HepG2 (cell line): ENCODE results near the gene BTBD19. TPM values are rescaled to one million over a fixed set of nuclear protein-coding genes. Genes with fewer than 3 reads are reported as not detected.

Experiments used
- ARHGAP35 ChIP-seq: sonication (generic); formaldehyde crosslinking; IDR thresholded peaks from 2 replicates; pipeline ENCODE4 v1.9.0; 2022; ENCODE audit warnings: mild to moderate bottlenecking, inconsistent platforms, moderate library complexity, missing genetic modification reagents, borderline replicate concordance
- ATF7-NPFF ChIP-seq: sonication (generic); formaldehyde crosslinking; IDR thresholded peaks from 2 replicates; pipeline ENCODE4 v1.8.1; 2023; ENCODE audit warnings: mild to moderate bottlenecking, low read depth, missing genetic modification reagents, moderate library complexity
- FOXJ3 ChIP-seq: sonication (generic); formaldehyde crosslinking; IDR thresholded peaks from 2 replicates; pipeline ENCODE4 v1.4.0; 2020; ENCODE audit warnings: missing genetic modification reagents, mild to moderate bottlenecking, borderline replicate concordance
- FOXM1 ChIP-seq: sonication (generic); formaldehyde crosslinking; IDR thresholded peaks from 2 replicates; pipeline ENCODE4 v1.5.0; 2020; ENCODE audit warnings: missing genetic modification reagents
- KMT2A ChIP-seq: sonication (generic); formaldehyde crosslinking; IDR thresholded peaks from 2 replicates; pipeline ENCODE4 v1.4.0; 2020; ENCODE audit warnings: missing genetic modification reagents
- MAFK ChIP-seq, 2 experiments: IDR thresholded peaks in 1 of 2; conservative IDR thresholded peaks in 1 of 2; 2 replicates each; pipeline ENCODE4 v1.6.1; 2011; ENCODE audit warnings: improper control_type of control experiment in 2 of 2, low read length in 2 of 2
- MYC ChIP-seq: sonication (generic); formaldehyde crosslinking; IDR thresholded peaks from 2 replicates; pipeline ENCODE4 v1.9.0; 2021; ENCODE audit warnings: missing genetic modification reagents, borderline replicate concordance
- POLR2AphosphoS5 ChIP-seq: IDR thresholded peaks from 2 replicates; pipeline ENCODE4 v1.6.1; 2012; ENCODE audit warnings: low read depth, low read length
- RELA ChIP-seq: sonication (generic); formaldehyde crosslinking; IDR thresholded peaks from 2 replicates; pipeline ENCODE4 v1.4.0; 2020; ENCODE audit warnings: missing genetic modification reagents
- SP5 ChIP-seq: IDR thresholded peaks from 2 replicates; pipeline ENCODE4 v1.6.1; 2016; ENCODE audit warnings: low read depth, borderline replicate concordance
- WIZ ChIP-seq: sonication (generic); formaldehyde crosslinking; IDR thresholded peaks from 2 replicates; pipeline ENCODE4 v1.5.1; 2020; ENCODE audit warnings: mild to moderate bottlenecking, missing genetic modification reagents
- ZNF430 ChIP-seq: sonication (generic); formaldehyde crosslinking; IDR thresholded peaks from 2 replicates; pipeline ENCODE4 v1.9.0; 2021; ENCODE audit warnings: mild to moderate bottlenecking, missing genetic modification reagents
- ZNF484 ChIP-seq: sonication (generic); formaldehyde crosslinking; IDR thresholded peaks from 2 replicates; pipeline ENCODE4 v1.5.1; 2020; ENCODE audit warnings: mild to moderate bottlenecking, low read depth, missing genetic modification reagents, borderline replicate concordance
- polyA plus RNA-seq, 8 experiments: library from polyadenylated mRNA; depleted of rRNA in 3 of 8; stranded (reverse) in 7 of 8; unstranded in 1 of 8; fragments of >200 nt; fragmentation: Illumina TruSeq in 4 of 8; extraction: Trizol in 4 of 8; gene quantifications; 2 replicates each; pipeline versions ENCODE4 v1.2.1 to v1.2.3, GENCODE V29; 2011 to 2016; ENCODE audit warnings: low read depth in 4 of 8, missing spikeins in 1 of 8, mixed read lengths in 1 of 8; ENCODE audit not compliant: insufficient read depth in 1 of 8
- total RNA-seq, 5 experiments: library from RNA; depleted of rRNA; stranded (reverse); fragments of >200 nt; fragmentation: Illumina TruSeq; extraction: Trizol; gene quantifications; 2 replicates each; pipeline ENCODE4 v1.2.3, GENCODE V29; 2016; ENCODE audit warnings: low read depth in 1 of 5
- TF ChIP-seq, protein P1 (sequence below): sonication (generic); formaldehyde crosslinking; IDR thresholded peaks from 2 replicates; pipeline ENCODE4 v1.5.1; 2020; ENCODE audit warnings: mild to moderate bottlenecking, missing genetic modification reagents, moderate library complexity
- TF ChIP-seq, protein P2 (sequence below): sonication (generic); formaldehyde crosslinking; IDR thresholded peaks from 2 replicates; pipeline ENCODE4 v1.5.1; 2020; ENCODE audit warnings: missing genetic modification reagents, mild to moderate bottlenecking, borderline replicate concordance
- TF ChIP-seq, protein P3 (sequence below): sonication (generic); formaldehyde crosslinking; IDR thresholded peaks from 2 replicates; pipeline ENCODE4 v1.8.0; 2022; ENCODE audit warnings: missing genetic modification reagents, low read depth, mild to moderate bottlenecking, borderline replicate concordance
- TF ChIP-seq, protein P4 (sequence below): sonication (generic); formaldehyde crosslinking; IDR thresholded peaks from 2 replicates; pipeline ENCODE4 v1.4.0; 2020; ENCODE audit warnings: mild to moderate bottlenecking, missing genetic modification reagents
- TF ChIP-seq, protein P5 (sequence below): IDR thresholded peaks from 2 replicates; pipeline ENCODE4 v1.6.1; 2016; ENCODE audit warnings: control low read depth

BTBD19 gene
- total and polyA plus RNA-seq, 2 of the 13 experiments (the other 11 are each of a cell fraction or from before 2014, with no cell fraction given), result 2.7 to 6.7 TPM

DNA sequence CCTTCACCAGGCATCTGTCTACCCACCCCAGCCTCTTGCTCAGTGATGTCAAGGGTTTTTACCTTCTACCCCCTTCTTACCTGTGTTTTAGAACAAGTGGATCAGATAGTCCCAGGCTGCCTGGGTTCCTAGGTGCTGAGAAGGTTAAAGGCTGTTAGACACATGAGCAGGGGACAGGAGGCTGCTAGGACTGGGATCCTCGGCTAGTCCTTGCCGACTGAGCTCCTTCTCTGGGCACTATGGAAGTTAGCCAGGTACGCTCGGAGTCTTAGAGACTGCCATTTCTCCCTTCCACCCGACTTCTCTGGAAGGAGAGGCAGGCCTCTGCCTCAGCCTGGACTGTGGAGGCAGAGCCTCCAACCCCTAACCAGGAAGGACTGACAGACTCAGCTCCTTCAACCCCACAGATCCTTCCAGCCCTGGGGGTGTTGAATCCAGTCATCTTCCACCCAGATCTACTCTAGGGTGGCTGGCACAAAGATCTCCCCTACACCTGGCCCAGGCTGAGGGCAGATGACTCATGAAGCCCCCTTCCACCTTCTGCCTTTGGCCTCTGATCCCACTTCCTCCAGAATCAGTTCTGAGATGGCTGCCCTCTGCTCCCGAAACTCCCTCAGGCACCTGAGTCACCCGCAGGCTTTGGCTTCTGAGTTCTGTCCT lies 1.5 kb upstream of the BTBD19 start, which contains the start of gene DYNLT4 (continued):
- TF ChIP-seq, protein P1, sequence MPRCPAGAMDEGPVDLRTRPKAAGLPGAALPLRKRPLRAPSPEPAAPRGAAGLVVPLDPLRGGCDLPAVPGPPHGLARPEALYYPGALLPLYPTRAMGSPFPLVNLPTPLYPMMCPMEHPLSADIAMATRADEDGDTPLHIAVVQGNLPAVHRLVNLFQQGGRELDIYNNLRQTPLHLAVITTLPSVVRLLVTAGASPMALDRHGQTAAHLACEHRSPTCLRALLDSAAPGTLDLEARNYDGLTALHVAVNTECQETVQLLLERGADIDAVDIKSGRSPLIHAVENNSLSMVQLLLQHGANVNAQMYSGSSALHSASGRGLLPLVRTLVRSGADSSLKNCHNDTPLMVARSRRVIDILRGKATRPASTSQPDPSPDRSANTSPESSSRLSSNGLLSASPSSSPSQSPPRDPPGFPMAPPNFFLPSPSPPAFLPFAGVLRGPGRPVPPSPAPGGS, result no peak
- TF ChIP-seq MYC (CRISPR knock-in tag) (no peak), MAFK (conservative IDR thresholded peaks at IDR 0.05 in 1 of 2, IDR thresholded peaks at IDR 0.05 in 1 of 2; ENCODE audit: low read length in 2 of 2) (no peak), RELA (CRISPR knock-in tag) (no peak), WIZ (CRISPR knock-in tag) (0 out of 2 replicates have a peak, but pooled peaks have one; percentile 0), KMT2A (CRISPR knock-in tag) (no peak), ATF7-NPFF (no peak; the same call in 1 of the 2 replicates), POLR2AphosphoS5 (no peak), FOXJ3 (no peak), ARHGAP35 (no peak), FOXM1 (CRISPR knock-in tag) (no peak), ZNF430 (no peak), ZNF484 (no peak), SP5 (CRISPR knock-in tag) (no peak)
- TF ChIP-seq, protein P2, sequence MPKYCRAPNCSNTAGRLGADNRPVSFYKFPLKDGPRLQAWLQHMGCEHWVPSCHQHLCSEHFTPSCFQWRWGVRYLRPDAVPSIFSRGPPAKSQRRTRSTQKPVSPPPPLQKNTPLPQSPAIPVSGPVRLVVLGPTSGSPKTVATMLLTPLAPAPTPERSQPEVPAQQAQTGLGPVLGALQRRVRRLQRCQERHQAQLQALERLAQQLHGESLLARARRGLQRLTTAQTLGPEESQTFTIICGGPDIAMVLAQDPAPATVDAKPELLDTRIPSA (CRISPR knock-in tag), result 0 out of 2 replicates have a peak, but pooled peaks have one; percentile 48
- TF ChIP-seq, protein P3, sequence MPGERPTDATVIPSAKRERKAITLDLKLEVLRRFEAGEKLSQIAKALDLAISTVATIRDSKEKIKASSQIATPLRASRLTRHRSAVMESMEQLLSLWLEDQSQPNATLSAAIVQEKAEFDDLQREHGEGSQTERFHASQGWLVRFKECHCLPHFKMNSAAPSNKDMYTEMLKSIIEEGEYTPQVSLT (CRISPR knock-in tag), result no peak
- TF ChIP-seq, protein P4, sequence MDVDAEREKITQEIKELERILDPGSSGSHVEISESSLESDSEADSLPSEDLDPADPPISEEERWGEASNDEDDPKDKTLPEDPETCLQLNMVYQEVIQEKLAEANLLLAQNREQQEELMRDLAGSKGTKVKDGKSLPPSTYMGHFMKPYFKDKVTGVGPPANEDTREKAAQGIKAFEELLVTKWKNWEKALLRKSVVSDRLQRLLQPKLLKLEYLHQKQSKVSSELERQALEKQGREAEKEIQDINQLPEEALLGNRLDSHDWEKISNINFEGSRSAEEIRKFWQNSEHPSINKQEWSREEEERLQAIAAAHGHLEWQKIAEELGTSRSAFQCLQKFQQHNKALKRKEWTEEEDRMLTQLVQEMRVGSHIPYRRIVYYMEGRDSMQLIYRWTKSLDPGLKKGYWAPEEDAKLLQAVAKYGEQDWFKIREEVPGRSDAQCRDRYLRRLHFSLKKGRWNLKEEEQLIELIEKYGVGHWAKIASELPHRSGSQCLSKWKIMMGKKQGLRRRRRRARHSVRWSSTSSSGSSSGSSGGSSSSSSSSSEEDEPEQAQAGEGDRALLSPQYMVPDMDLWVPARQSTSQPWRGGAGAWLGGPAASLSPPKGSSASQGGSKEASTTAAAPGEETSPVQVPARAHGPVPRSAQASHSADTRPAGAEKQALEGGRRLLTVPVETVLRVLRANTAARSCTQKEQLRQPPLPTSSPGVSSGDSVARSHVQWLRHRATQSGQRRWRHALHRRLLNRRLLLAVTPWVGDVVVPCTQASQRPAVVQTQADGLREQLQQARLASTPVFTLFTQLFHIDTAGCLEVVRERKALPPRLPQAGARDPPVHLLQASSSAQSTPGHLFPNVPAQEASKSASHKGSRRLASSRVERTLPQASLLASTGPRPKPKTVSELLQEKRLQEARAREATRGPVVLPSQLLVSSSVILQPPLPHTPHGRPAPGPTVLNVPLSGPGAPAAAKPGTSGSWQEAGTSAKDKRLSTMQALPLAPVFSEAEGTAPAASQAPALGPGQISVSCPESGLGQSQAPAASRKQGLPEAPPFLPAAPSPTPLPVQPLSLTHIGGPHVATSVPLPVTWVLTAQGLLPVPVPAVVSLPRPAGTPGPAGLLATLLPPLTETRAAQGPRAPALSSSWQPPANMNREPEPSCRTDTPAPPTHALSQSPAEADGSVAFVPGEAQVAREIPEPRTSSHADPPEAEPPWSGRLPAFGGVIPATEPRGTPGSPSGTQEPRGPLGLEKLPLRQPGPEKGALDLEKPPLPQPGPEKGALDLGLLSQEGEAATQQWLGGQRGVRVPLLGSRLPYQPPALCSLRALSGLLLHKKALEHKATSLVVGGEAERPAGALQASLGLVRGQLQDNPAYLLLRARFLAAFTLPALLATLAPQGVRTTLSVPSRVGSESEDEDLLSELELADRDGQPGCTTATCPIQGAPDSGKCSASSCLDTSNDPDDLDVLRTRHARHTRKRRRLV (CRISPR knock-in tag), result no peak
- TF ChIP-seq, protein P5, sequence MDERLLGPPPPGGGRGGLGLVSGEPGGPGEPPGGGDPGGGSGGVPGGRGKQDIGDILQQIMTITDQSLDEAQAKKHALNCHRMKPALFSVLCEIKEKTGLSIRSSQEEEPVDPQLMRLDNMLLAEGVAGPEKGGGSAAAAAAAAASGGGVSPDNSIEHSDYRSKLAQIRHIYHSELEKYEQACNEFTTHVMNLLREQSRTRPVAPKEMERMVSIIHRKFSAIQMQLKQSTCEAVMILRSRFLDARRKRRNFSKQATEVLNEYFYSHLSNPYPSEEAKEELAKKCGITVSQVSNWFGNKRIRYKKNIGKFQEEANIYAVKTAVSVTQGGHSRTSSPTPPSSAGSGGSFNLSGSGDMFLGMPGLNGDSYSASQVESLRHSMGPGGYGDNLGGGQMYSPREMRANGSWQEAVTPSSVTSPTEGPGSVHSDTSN (CRISPR knock-in tag), result no peak
